ENCODE results near the gene POU6F2. TPM values are rescaled to one million over a fixed set of nuclear protein-coding genes. Genes with fewer than 3 reads are reported as not detected.

POU6F2 gene
- total RNA-seq, 1 experiment from 2014 or later = 0.27 TPM

- H3K27ac ChIP-seq (ENCODE audit: low read depth, low read length) = no peak overlapping the region
- no peaks in the 10 kb centered on the region for H3K4me1 ChIP-seq (ENCODE audit: control insufficient read depth in 1 of 2, insufficient read depth in 2 of 2, low read length in 2 of 2)
- H3K9me2 ChIP-seq (ENCODE audit: insufficient read depth) = no peaks in the 10 kb centered on the region
- ChIA-PET CTCF (interaction anchor here (1.7 kb wide), 1 partner anchor 9 kb away, joined by 4 read pairs; no protein-coding TSS in a partner anchor), POLR2A (no interaction called here), RAD21 (ENCODE audit: low non-redundant PET in 1 of 2, low total read pairs in 2 of 2, uncharacterized antibody in 2 of 2, unreplicated experiment in 2 of 2) (no interaction called here)
- BruUV-seq (replicated peaks) = no TSS peak
- no peaks in the 10 kb centered on the region for H3K79me2 ChIP-seq (ENCODE audit: insufficient read depth, low read length)
- H3K9me3 ChIP-seq (ENCODE audit: control insufficient read depth in 1 of 2, insufficient read depth in 1 of 2, low read depth in 1 of 2, low read length in 2 of 2) = no peaks in the 10 kb centered on the region
- no peaks in the 10 kb centered on the region for H3K36me3 ChIP-seq (ENCODE audit: control insufficient read depth in 1 of 2, insufficient read depth in 2 of 2, low read length in 2 of 2)
- ATAC-seq (no peak), DNase-seq (ENCODE audit: low read depth, low spot score) (no peak)
- no peak overlapping the region for H3K4me2 ChIP-seq (ENCODE audit: low read length)
- H3K9ac ChIP-seq (ENCODE audit: low read length) = no peak overlapping the region
- intact Hi-C loops (cut with micrococcal nuclease) = no loop called here
- TF ChIP-seq POLR2A (IDR thresholded peaks at IDR 0.05; ENCODE audit: borderline replicate concordance, extremely low read depth, insufficient read depth, insufficient read length) = no peak
- TF ChIP-seq FOSL1 (IDR thresholded peaks at IDR 0.05; ENCODE audit: low read depth) = no peak
- TF ChIP-seq YY1 (IDR thresholded peaks at IDR 0.05; ENCODE audit: extremely low read depth, insufficient replicate concordance, low read depth, low read length) = no peak
- TF ChIP-seq SRF (IDR thresholded peaks at IDR 0.05; ENCODE audit: low read depth) = no peak
- no peak for TF ChIP-seq ELF1 (IDR thresholded peaks at IDR 0.05; ENCODE audit: borderline replicate concordance, low read depth)
- no peak for TF ChIP-seq SIN3A (IDR thresholded peaks at IDR 0.05; ENCODE audit: low read depth)
- no peak for TF ChIP-seq REST (IDR thresholded peaks at IDR 0.05; ENCODE audit: low read depth)
- TF ChIP-seq TCF7L2 (IDR thresholded peaks at IDR 0.05; ENCODE audit: borderline replicate concordance, extremely low read depth, insufficient read depth, insufficient read length) = no peak
- no peak for TF ChIP-seq JUND (IDR thresholded peaks at IDR 0.05)
- no peak for TF ChIP-seq CTCF (IDR thresholded peaks at IDR 0.05 in 2 of 3, conservative IDR thresholded peaks at IDR 0.05 in 1 of 3; ENCODE audit: borderline replicate concordance in 1 of 3, insufficient read depth in 1 of 3, low read depth in 2 of 3, low read length in 2 of 3)
- no peak for TF ChIP-seq POLR2AphosphoS5 (IDR thresholded peaks at IDR 0.05; ENCODE audit: low read depth, low read length)
- no peak for TF ChIP-seq ZBTB33 (IDR thresholded peaks at IDR 0.05; ENCODE audit: extremely low read depth, insufficient replicate concordance, low read length)
- no peak for TF ChIP-seq ZNF274 (IDR thresholded peaks at IDR 0.05; ENCODE audit: low read depth, low read length)
- TF ChIP-seq CBX3 (IDR thresholded peaks at IDR 0.05; ENCODE audit: low read depth) = no peak
- no peak for TF ChIP-seq RAD21 (IDR thresholded peaks at IDR 0.05; ENCODE audit: low read depth)
- H3K27me3 ChIP-seq (ENCODE audit: insufficient read depth, low read length) = peaks cover 47% of the 10 kb centered on the region
- no peaks in the 10 kb centered on the region for H4K20me1 ChIP-seq (ENCODE audit: insufficient read depth)
- H2AFZ ChIP-seq (ENCODE audit: low read depth, low read length, poor library complexity, severe bottlenecking) = no peak overlapping the region
- no peak overlapping the region for H3K4me3 ChIP-seq (replicated peaks in 1 of 2; ENCODE audit: low read depth in 1 of 2, low read length in 2 of 2)
Measured at GRCh38 chr7:39394105-39394680, 416.5 kb downstream of the POU6F2 start.
